Esophagus muscularis mucosa (tissue), 4 donors: ENCODE data around the gene ZIC5. TPM values are rescaled to one million over a fixed set of nuclear protein-coding genes. Genes with fewer than 3 reads are reported as not detected.

ENCODE experiments used
- DNase-seq: peaks from one replicate; pipeline ENCODE4 v3.0.0-alpha.2; 2017; ENCODE audit errors: extremely low spot score
- H3K27ac ChIP-seq, 4 donors: fragments of 200-600 bp; sonication (generic); replicated peaks in 1 of 4; 1 replicate in 3 of 4; 2 replicates in 1 of 4; pipeline ENCODE4 v1.5.1; 2016 to 2019; ENCODE audit warnings: mild to moderate bottlenecking in 1 of 4
- H3K27me3 ChIP-seq, 4 donors: fragments of 200-600 bp; sonication (generic); one replicate each; pipeline versions ENCODE4 v1.5.1 to v1.6.0; 2016 to 2019
- H3K36me3 ChIP-seq, 4 donors: fragments of 200-600 bp; sonication (generic); one replicate each; pipeline ENCODE4 v1.5.1; 2016 to 2019
- H3K4me1 ChIP-seq, 4 donors: fragments of 200-600 bp; sonication (generic); one replicate each; pipeline ENCODE4 v1.5.1; 2016 to 2019
- H3K4me3 ChIP-seq, 4 donors: fragments of 200-600 bp; sonication (generic); 1 replicate in 2 of 4; 2 replicates in 2 of 4; pipeline ENCODE4 v1.5.1; 2016 to 2019; ENCODE audit warnings: mild to moderate bottlenecking in 4 of 4, moderate library complexity in 1 of 4
- H3K9me3 ChIP-seq, 4 donors: fragments of 200-600 bp; sonication (generic); 1 replicate in 3 of 4; 2 replicates in 1 of 4; pipeline ENCODE4 v1.5.1; 2016 to 2019
- EP300 ChIP-seq: sonication (generic); formaldehyde crosslinking; IDR thresholded peaks from one replicate; pipeline ENCODE4 v1.6.1; 2017; ENCODE audit warnings: antibody characterized with exemption
- POLR2A ChIP-seq: fragments of 450-650 bp; IDR thresholded peaks from one replicate; pipeline ENCODE4 v1.6.1; 2017; ENCODE audit warnings: antibody characterized with exemption, moderate library complexity, mild to moderate bottlenecking, low read depth
- POLR2AphosphoS5 ChIP-seq, 2 donors: sonication (generic); formaldehyde crosslinking; IDR thresholded peaks; one replicate each; pipeline ENCODE4 v1.6.1; 2017; ENCODE audit warnings: antibody characterized with exemption in 2 of 2
- WGBS: methylation state at CpG from one replicate; pipeline ENCODE4 v1.1.5; 2018; 5-methylcytosine and 5-hydroxymethylcytosine counted together
- intact Hi-C: fragments of 100-400 bp; cut with DNase I; formaldehyde crosslinking; loops from one replicate; pipeline ENCODE4 v1.15.1; 2023
- total RNA-seq, 4 donors: library from RNA; depleted of rRNA; stranded (reverse); fragments of >200 nt; gene quantifications; one replicate each; pipeline versions ENCODE4 v1.1.0 to v1.2.1, GENCODE V29; 2016
- TF ChIP-seq, protein P1 (sequence below), 3 experiments: fragments of 200-600 bp in 2 of 3; fragments of 450-650 bp in 1 of 3; sonication (generic) in 2 of 3; IDR thresholded peaks; one replicate each; pipeline ENCODE4 v1.5.1; 2017 to 2019; ENCODE audit warnings: antibody characterized with exemption in 3 of 3, mild to moderate bottlenecking in 2 of 3, moderate library complexity in 1 of 3

The ZIC5 gene
- total RNA-seq, 4 donors from 2014 or later, result not detected

DNA sequence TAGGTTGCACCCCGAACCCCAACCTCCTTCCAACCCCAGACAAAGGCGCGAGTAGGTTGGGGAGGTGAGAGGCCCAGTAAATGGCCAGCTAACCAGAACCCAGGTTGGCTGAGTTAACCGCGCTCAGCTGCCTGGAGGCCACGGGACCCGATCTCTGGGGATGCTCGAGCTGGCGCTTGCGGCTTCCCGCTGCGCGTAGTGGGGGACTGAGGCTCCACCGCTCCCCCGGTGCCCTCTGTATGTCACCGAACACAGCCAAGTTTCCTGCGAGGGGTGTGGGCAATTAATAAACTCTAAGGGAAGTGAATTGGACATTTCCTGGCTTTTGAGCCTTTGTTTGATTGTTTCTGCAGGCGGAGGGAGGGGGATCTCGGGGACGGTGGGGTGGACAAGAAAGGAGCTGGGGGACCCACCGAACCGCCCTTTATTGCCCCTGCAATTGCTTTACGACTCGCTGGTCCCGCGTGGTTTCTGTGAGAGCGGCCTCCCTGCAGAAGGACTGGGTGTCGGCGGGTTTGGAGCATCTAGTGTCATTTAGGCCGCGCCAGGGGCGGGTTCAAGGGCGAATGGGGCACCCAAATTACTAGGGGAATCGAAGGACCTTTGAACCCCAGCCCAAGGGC lies 3.5 kb upstream of the ZIC5 start:
- peaks cover 19 to 100% (median 88%) of the 10 kb centered on the region in 4 donors for H3K27me3 ChIP-seq
- intact Hi-C loops, result loop anchor here (10.0 kb wide), 1 partner anchor 320 kb away; no protein-coding TSS in a partner anchor
- H3K9me3 ChIP-seq, result no peaks in the 10 kb centered on the region
- peaks cover 23 to 43% (median 35%) of the 10 kb centered on the region in 4 donors for H3K4me1 ChIP-seq
- 11% methylated on average over 27 of the region's 34 CpGs for WGBS
- H3K27ac ChIP-seq, result no peak overlapping the region
- TF ChIP-seq, protein P1, sequence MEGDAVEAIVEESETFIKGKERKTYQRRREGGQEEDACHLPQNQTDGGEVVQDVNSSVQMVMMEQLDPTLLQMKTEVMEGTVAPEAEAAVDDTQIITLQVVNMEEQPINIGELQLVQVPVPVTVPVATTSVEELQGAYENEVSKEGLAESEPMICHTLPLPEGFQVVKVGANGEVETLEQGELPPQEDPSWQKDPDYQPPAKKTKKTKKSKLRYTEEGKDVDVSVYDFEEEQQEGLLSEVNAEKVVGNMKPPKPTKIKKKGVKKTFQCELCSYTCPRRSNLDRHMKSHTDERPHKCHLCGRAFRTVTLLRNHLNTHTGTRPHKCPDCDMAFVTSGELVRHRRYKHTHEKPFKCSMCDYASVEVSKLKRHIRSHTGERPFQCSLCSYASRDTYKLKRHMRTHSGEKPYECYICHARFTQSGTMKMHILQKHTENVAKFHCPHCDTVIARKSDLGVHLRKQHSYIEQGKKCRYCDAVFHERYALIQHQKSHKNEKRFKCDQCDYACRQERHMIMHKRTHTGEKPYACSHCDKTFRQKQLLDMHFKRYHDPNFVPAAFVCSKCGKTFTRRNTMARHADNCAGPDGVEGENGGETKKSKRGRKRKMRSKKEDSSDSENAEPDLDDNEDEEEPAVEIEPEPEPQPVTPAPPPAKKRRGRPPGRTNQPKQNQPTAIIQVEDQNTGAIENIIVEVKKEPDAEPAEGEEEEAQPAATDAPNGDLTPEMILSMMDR (IDR thresholded peaks at IDR 0.05), result no peak
- TF ChIP-seq POLR2A (no peak), POLR2AphosphoS5 (IDR thresholded peaks at IDR 0.05) (no peak), EP300 (no peak)
- no peaks in the 10 kb centered on the region for H3K36me3 ChIP-seq
- no peak for DNase-seq
- H3K4me3 ChIP-seq, result no peak overlapping the region

DNA sequence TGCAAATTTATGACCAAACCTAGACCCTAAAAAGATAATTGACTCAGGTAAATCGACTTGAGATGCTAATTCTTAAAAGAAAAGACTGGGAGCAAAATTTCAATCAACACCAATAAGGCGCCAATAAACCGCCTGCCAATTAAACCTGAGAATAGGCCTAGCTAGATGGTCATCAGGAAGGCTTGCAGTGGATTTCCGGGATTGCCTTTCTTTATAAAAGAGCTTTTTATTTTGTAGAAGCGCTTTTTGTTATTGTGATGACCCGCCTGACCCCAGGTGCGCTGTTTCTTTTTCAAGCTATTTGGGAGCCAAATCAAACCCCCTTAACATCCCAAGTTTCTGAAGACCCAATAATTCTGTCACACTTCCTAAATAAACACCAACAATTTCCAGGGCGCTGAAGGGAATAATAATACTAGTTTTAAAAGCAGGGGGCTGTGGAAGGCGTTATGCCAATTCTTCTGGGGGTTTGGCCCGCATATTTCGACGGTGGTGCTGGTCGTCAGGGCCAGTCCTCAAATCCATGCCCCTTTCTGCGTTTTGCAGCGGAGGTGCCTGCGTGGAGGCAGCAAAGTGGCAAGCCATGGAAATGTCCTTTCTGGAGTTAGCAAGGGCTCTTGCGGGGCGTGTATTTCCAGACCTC lies 2.9 kb upstream of the ZIC5 start:
- TF ChIP-seq, protein P1 (IDR thresholded peaks at IDR 0.05), result no peak
- TF ChIP-seq POLR2A (no peak), EP300 (no peak), POLR2AphosphoS5 (IDR thresholded peaks at IDR 0.05) (no peak)
- 20% methylated on average over 13 of the region's 18 CpGs for WGBS
- Histone ChIP-seq H3K4me1 (peaks cover 23 to 43% (median 35%) of the 10 kb centered on the region in 4 donors), H3K9me3 (no peaks in the 10 kb centered on the region), H3K36me3 (no peaks in the 10 kb centered on the region), H3K4me3 (no peak overlapping the region), H3K27me3 (peaks cover 20 to 100% (median 88%) of the 10 kb centered on the region in 4 donors), H3K27ac (no peak overlapping the region)
- no peak for DNase-seq
- intact Hi-C loops, result loop anchor here (10.0 kb wide), 1 partner anchor 320 kb away; no protein-coding TSS in a partner anchor

DNA sequence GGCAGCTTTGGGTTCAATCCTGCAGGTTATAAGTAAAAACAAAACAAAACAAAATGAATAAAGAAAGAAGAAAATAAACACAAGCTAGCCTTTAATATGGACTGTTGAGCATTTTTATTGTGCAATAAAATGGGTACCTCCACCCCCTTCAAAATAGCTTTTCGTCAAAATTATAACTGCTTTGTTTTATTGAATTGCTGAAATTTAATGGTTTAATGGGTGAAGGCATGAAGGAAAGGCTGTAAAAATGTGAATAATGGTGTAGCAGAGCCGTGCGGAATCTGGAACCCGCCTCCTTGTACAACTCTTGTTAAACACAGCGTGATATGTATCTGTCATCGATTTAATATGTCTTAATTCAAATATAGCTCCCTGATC lies 2.2 kb upstream of the ZIC5 start:
- Histone ChIP-seq H3K27me3 (peaks cover 21 to 100% (median 88%) of the 10 kb centered on the region in 4 donors), H3K4me3 (no peak overlapping the region), H3K36me3 (no peaks in the 10 kb centered on the region), H3K27ac (no peak overlapping the region), H3K9me3 (no peaks in the 10 kb centered on the region), H3K4me1 (peaks cover 23 to 43% (median 35%) of the 10 kb centered on the region in 4 donors)
- no peak for TF ChIP-seq POLR2A
- TF ChIP-seq EP300, result no peak
- TF ChIP-seq, protein P1 (IDR thresholded peaks at IDR 0.05), result no peak
- no peak for TF ChIP-seq POLR2AphosphoS5 (IDR thresholded peaks at IDR 0.05)
- no peak for DNase-seq
- intact Hi-C loops, result loop anchor here (10.0 kb wide), 1 partner anchor 319 kb away; no protein-coding TSS in a partner anchor
- 14% methylated on average over 6 of the region's 6 CpGs for WGBS

GRCh38 chr13:99973163-99973807 lies 1.7 kb upstream of the ZIC5 start:
- H3K9me3 ChIP-seq, result no peaks in the 10 kb centered on the region
- H3K36me3 ChIP-seq, result no peaks in the 10 kb centered on the region
- no peak for DNase-seq
- no peak for TF ChIP-seq POLR2A
- TF ChIP-seq, protein P1 (IDR thresholded peaks at IDR 0.05), result no peak
- TF ChIP-seq EP300, result no peak
- TF ChIP-seq POLR2AphosphoS5 (IDR thresholded peaks at IDR 0.05), result no peak
- H3K4me1 ChIP-seq, result peaks cover 28 to 43% (median 36%) of the 10 kb centered on the region in 4 donors
- intact Hi-C loops, result loop anchor here (10.0 kb wide), 1 partner anchor 318 kb away; no protein-coding TSS in a partner anchor
- H3K27ac ChIP-seq, result no peak overlapping the region
- H3K4me3 ChIP-seq, result no peak overlapping the region
- 13% methylated on average over 11 of the region's 11 CpGs for WGBS
- peaks cover 26 to 100% (median 88%) of the 10 kb centered on the region in 4 donors for H3K27me3 ChIP-seq
